GM10248 (cell line): ENCODE data around the gene PDCD7.
"Not testable (repeated sequence)": the region's sequence is repeated elsewhere in the genome, so short reads cannot be mapped to it uniquely, and the experiment has no call there.

Experiments used
- CTCF ChIA-PET: fragments of 300-600 bp; sonication (Branson Sonifier 250); formaldehyde crosslinking; extraction: SDS; loops from one replicate; lab custom pipeline; 2021; ENCODE audit warnings: antibody characterized with exemption; lab: Yijun Ruan, JAX
- POLR2A ChIA-PET: fragments of 350-650 bp; sonication (Branson Sonifier 250); formaldehyde crosslinking; extraction: SDS; loops from one replicate; lab custom pipeline; 2020; ENCODE audit warnings: antibody characterized with exemption; lab: Yijun Ruan, JAX
- DNase-seq: peaks from one replicate; pipeline ENCODE4 v3.0.0; 2012; ENCODE audit errors: extremely low spot score
- CTCF ChIP-seq: IDR thresholded peaks from 2 replicates; pipeline ENCODE4 v1.5.1; 2012; ENCODE audit warnings: mild to moderate bottlenecking, low read depth; ENCODE audit errors: extremely low read depth, missing control alignments, control extremely low read depth

PDCD7 gene

DNA sequence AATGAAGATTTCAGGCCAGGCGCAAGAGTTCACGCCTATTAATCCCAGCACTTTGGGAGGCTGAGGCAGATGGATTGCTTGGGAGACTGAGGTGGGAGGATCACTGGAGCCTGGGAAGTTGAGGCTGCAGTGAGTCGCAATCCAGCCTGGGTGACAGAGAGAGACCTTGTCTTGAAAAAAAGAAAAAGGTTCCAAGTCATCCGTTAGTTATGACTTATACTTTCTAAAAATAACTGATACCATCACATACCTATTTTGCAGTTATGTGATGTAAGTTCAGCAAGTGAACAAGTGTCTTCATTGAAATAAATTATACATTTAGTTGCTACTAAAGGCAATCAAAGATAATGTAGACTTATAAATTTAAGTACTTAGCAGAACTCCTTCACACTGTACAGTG lies 29.4 kb upstream of the PDCD7 start:
- POLR2A ChIA-PET: no interaction called here
- CTCF ChIA-PET: interaction anchor here (1.2 to 2.3 kb wide), 2 partner anchors 20 to 108 kb away, joined by 3 to 7 read pairs; no protein-coding TSS in a partner anchor
- DNase-seq: no peak
- no peak for TF ChIP-seq CTCF

DNA sequence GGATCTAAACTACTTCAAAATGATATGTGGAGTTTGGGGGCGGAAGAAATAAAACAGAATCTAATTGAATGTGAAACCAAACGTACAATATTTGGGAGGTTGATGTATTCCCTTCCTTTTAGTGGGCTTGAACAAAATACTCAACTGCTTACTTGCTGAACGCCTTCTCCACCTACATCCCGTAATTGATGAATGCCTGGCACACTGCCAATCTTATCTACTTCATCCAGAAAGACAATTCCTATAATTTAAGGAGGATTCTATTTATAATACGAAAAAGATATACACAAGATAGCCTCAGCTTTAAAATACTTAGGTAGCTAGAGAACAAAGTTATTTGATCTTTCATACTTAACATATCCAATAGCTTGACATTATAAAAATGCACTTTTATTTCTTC lies 23.1 kb upstream of the PDCD7 start:
- POLR2A ChIA-PET: no interaction called here
- CTCF ChIA-PET: interaction anchor here (0.7 to 1.3 kb wide), 2 partner anchors 8 to 94 kb away, joined by 3 to 4 read pairs; no protein-coding TSS in a partner anchor
- no peak for TF ChIP-seq CTCF
- DNase-seq: no peak

- POLR2A ChIA-PET: no interaction called here
- TF ChIP-seq CTCF: no peak
These were observed 21.1 kb upstream of the PDCD7 start for GRCh38 chr15:65154720-65155119.

GRCh38 chr15:65147902-65148301 lies 14.3 kb upstream of the PDCD7 start:
- POLR2A ChIA-PET: no interaction called here
- DNase-seq: no peak
- no peak for TF ChIP-seq CTCF
- CTCF ChIA-PET: interaction anchor here (1.0 kb wide), 1 partner anchor 9 kb away, joined by 4 read pairs; no protein-coding TSS in a partner anchor

More at GRCh38 chr15:65154720-65155119, 21.1 kb upstream of the PDCD7 start:
- CTCF ChIA-PET: no interaction called here
- DNase-seq: no peak

GRCh38 chr15:65146438-65146837 lies 12.8 kb upstream of the PDCD7 start:
- CTCF ChIA-PET: no interaction called here

DNA sequence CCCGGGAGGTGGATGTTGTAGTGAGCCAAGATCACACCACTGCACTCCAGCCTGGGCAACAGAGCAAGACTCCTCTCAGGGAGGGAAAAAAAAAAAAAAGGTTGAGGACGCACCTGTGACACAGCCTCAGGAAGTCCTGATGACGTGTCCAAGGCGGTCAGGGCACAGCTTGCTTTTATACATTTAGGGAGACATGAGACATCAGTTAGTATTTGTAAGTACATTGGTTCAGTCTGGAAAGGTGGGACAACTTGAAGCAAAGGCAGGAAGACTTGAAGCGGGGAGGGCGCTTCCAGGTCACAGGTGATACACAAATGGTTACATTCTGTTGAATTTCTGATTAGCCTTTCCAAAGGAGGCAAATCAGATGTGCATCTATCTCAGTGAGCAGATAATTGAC lies 5.0 kb upstream of the PDCD7 start:
- POLR2A ChIA-PET, DNase-seq: not testable (repeated sequence)
- CTCF ChIA-PET: interaction anchor here (1.1 to 1.3 kb wide), 2 partner anchors 37 to 43 kb away, joined by 3 read pairs; no protein-coding TSS in a partner anchor

More at GRCh38 chr15:65146438-65146837, 12.8 kb upstream of the PDCD7 start:
- DNase-seq: no peak
- no peak for TF ChIP-seq CTCF
- POLR2A ChIA-PET: no interaction called here

DNA sequence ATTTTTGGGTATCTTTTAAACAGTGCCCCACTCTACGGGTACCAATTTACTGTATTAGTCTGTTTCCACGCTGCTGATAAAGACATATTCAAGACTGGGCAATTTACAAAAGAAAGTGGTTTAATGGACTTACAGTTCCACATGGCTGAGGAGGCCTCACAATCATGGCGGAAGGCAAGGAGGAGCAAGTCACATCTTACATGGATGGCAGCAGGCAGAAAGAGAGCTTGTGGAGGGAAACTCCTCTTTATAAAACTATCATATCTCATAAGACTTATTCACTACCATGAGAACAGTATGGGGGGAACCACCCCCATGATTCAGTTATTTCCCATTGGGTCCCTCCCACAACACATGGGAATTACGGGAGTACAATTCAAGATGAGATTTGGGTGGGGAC lies 4.3 kb upstream of the PDCD7 start:
- DNase-seq, POLR2A ChIA-PET: not testable (repeated sequence)
- CTCF ChIA-PET: interaction anchor here (1.1 kb wide), 1 partner anchor 37 kb away, joined by 3 read pairs; no protein-coding TSS in a partner anchor

DNA sequence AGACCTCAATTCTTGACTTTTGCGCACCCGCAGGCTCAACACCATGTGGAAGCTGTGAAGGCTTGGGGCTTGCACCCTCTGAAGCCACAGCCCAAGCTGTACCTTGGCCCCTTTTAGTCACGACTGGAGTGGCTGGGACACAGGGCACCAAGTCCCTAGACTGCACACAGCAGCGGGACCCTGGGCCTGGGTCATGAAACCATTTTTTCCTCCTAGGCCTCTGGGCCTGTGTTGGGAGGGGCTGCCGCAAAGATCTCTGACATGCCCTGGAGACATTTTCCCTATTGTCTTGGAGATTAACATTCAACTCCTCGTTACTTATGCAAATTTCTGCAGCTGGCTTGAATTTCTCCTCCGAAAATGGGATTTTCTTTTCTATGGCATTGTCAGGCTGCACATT lies 3.5 kb upstream of the PDCD7 start:
- POLR2A ChIA-PET, CTCF ChIA-PET: not testable (repeated sequence)

More for the DNA sequence above, 3.5 kb upstream of the PDCD7 start:
- not testable (repeated sequence) for DNase-seq
